DMS79 treated with DMSO at 0.1 percent for 48 hours (cell line): ENCODE results near the gene DOK6.

ENCODE experiments used
- DNase-seq: peaks from one replicate; lab custom pipeline; 2025; lab: John Stamatoyannopoulos, UW

DOK6 gene

DNA sequence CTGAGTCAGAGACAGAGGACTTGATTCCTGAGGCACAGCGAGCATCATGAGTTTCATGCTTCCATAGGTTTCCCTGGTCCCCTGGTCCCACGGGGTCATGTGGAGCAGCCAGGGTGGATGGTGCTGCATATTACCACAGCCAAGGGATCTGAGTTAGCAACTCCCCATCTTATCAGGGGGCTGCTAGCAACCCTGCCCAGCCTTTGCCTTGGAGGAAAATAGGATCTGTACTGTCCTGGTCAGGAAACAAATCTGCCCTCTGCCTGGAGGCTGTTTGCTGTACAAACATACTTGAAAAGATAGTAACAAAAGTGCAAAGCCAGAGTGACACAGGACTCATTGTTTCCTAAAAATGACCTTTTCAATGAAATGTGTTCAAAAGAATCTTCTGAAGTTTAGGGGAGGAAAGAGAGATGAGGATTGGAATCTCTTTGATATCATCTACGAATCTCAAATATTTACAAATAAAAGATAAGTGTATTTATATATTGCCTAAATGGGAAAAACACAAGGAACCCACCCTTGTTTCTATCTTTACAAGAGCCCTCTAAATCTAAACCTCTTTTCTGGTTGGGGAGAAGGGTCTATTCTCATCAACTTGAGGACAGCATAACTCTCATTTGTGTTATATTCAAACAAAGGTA is 352.2 kb downstream of the DOK6 start:
- no peak for DNase-seq

DNA sequence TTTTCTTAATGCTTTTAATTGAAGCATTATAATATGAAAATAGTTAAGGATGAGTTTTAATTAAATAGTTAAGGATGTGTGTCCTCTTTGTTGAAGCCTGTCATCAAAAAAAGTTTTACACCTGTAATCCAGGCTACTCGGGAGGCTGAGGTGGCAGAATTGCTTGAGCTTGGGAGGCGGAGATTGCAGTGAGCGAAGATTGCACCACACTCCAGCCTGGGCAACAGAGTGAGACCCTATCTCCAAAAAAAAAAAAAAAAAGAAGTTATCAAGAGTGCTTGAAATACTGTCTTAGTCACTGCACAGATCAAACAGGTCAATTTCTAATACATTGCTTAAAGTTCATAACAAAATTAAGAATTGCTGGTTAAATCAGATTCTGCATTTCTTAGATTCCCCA is 353.4 kb downstream of the DOK6 start:
- DNase-seq, result no peak

DNA sequence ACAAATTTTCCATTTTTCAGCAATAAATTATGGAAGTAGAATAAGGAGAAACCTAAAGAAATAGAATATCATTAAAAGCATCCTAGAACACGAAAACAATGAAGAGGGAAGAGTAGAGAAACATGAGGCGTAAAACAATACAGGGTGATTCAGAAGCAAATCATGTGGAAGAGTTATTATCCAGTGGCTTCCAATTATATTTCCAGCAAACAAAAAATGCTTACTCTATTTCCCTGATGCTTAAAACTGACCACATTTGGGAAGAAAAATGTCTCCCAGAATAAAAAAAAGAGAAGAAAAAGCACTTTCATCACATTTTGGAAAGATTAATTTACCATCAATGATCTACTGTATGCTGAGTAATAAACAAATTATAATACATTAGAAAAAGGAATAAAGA is 354.4 kb downstream of the DOK6 start:
- DNase-seq, result no peak

DNA sequence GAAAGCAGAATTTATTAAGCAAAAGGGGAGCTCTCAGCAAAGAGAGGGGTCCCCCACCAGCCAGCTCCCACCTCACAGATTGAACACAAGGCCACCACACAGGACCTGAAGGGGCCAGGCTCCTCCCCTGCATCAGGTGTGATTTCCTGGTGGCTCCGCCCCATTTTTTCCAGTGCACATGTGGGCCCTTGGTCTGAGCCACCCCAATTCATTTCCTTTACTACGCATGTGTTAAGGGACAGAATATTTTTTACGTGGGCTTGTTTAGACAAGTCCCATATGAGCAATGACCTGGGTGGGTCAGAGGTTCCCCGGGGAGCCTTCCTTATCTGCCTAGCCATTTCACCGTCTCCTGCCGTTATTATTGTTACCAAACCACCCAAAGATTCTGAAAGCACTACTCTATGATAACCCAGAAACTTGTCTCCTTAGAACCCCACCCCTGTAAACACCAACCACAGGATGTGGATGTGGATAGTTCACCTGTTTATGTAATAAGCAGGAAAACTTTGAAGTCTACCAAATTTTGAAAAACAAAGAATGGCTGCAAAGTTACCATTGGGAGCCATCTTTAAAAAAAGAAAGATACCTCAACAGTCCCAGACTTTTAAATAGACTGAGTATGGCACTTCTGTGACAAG is 355.3 kb downstream of the DOK6 start:
- DNase-seq, result no peak

DNA sequence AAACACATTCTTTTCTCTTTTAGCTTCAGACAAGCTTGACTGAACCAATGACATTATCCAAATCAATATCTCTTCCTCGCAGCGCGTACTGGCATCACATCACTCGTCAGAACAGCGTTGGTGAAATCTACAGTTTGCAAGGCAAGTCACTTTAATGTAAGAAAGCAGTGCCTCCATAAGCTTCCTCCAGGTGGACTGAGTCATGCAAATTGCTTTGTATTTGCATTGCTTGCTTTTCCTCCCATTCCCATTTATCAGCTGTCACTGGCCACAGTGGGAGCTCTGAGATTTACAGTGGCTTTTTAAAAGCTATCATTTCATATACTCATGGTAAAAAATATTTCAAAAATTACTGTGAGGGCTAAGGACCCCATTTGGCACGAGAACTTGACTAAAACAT is 357.0 kb downstream of the DOK6 start:
- DNase-seq, result no peak

DNA sequence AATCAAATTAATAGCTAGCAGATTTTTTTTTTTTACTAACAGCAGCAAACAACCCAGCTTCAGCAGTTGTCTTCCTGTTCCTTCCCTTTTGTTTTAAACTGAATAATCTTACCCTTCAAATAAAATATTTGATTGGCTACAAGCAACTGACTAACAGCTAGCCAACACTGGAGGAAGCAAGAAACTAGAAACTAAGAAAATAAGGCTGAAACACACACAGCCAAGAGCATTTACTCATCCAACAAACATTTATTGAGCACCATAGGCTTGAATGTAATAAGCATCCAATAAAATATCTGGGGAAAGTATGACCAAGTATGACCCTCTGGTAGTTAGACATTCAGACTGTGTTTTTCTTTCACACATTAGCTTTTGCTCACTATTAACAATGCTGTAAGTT is 357.8 kb downstream of the DOK6 start:
- no peak for DNase-seq

DNA sequence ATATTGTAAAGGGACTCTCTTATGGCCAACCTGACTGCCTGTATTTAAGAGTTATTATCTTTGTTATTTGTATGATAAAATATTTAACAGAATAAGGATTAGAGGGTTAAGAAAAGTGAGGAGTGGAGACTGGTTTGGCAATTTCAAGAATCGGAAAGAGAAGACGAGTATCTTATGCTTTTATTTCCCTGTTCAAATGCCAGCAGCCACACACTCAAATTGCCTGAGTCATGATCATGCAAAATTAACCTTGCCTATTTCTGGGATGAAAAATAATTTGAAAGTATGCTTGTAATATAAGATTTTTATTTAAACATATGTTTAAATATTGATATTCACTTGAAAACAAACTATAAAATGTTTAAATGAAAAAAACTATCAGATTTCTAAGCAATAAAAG is 358.4 kb downstream of the DOK6 start:
- no peak for DNase-seq

DNA sequence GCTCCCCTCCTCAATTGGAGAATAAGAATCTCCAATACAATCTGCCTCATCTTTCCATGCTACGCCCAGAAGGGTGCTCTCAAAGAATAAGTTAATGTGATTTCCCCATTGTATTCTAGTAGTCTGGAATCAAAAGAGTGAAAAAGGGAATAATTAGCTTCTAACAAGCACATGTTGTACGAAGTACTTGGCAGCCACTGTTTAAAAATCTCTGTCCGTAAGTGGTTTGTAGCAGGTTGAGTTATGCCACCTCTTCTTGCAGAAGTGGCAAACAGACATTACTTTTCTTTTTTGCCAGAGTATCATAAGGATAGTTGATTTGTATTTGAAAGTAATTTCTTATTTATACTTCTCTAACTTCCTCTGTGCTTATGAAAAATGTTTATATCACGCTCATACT is 362.3 kb downstream of the DOK6 start:
- DNase-seq, result no peak

DNA sequence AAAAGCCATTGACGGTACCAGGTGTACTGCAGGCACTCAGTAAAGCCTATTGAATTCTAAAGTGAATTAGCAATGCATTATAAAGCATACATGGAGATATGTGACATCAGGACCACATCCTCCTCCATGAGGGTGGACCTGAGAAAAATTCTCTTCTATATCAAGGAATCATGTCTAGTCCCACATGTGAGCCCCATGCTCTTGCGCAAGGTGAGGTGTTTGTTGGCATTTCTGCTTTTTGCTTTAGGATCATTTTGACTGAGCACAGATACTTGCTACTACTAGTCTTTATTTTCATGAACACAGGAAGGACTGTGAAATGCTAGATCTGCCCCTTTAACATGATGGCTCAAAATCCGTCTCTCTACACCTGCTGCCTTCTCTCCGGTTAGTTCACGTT is 363.1 kb downstream of the DOK6 start:
- DNase-seq, result no peak

DNA sequence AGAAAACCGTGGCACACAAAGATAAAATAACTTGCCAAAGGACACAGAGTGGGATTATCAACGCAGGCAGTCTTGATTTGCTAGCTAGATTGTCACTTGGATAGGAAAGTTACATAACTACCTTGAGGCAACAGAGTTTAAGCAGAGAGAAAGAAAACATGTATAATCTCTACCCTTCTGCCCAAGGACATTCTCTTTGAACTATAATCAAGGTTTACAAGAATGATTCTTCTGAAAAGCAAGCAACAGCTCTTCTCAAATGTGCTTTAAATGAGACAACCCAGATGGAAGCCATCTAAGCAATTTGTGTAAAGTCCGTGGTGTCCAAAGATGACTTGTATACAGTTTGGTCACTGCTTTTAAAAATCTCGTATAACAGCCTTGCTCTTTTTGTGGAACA is 369.6 kb downstream of the DOK6 start:
- DNase-seq, result no peak

DNA sequence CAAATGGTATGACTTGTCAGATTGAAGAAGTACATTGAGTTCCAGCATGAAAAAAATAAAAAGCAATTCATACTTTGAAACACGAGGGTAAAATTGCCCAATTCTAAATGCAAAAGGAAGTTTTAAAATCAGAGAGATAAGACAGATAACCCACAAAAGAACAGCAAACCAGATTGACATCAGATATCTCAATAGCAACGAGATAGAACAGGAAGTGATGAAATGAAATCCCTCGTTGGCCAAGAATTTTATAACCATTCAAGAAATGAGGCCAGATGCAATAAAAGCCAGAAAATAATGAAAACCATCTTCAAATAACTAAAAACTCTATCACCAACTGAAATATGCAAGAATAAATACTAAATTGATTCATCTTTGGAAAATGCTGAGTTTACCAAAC is 374.1 kb downstream of the DOK6 start:
- no peak for DNase-seq

DNA sequence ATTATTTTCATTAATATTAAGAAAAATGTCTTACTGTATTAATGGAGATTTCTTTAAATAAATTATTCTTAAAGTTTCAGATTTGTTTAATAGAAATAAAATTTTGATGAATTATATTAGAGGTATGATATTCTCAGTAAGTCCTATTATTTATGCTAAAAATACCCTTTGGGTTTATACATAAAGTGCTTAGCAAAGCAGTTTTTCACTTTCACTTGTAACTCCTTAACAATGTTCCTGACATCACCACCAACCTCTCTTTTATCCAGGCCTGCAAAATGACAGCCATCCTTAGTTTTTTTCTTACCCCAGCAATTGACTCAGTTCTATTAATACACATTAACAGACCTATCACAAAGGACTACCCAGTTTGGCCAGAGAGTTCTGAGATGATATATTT is 376.6 kb downstream of the DOK6 start:
- DNase-seq, result no peak

DNA sequence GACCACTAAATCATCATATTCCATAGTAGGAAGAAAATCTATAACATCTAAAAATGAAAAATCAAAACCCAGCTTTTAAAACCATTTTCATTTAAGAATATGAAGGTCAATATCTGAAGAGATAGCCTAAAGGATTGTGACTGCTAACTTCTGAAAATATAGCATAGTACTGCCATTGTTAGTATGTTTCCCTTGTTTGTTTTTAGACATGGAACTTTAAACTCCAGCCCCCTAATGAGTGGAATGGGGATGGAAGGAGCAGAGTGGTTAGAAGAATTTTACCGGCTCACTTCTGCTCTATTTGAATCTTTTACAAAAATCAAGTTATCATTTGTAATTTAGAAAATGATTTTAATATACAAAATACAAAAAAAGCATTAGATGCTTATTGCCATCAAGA is 378.0 kb downstream of the DOK6 start:
- DNase-seq, result no peak

DNA sequence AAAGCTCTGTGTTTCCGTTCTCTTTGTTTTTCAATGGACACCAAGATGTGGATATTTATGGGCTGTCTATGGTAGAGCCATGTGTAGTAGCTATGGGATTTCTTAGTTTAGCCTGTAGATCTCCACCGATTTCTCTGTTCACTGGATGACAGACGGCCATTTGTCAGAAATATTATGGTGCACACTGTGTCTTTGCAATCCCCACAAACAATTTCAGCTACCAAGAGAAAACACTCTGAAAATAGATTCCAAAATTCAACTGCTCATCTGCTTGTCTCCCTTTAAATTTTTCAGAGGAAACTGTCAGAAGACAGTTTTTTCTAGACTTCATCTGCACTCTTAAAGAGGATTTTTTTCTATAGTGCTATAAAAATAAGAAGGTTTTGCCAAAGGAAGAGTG is 380.2 kb downstream of the DOK6 start:
- DNase-seq, result no peak

DNA sequence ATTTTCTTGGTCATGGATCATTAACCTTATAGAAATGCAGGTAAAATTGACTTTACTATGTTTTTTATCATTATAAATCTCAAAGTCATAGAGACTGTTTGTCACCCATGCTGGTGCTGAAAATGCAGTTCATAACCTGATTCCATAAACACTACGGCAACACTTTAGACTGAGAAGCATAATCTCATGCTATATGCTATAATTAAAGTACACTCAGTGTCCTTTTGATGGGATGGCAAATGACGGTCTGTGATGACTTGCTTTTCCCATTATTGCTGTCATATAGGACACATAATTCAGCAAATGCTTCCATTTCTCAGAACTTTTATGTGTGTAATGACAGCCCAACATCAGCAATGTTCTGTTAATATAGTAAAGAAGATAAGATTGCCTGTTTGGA is 384.1 kb downstream of the DOK6 start:
- DNase-seq, result no peak

DNA sequence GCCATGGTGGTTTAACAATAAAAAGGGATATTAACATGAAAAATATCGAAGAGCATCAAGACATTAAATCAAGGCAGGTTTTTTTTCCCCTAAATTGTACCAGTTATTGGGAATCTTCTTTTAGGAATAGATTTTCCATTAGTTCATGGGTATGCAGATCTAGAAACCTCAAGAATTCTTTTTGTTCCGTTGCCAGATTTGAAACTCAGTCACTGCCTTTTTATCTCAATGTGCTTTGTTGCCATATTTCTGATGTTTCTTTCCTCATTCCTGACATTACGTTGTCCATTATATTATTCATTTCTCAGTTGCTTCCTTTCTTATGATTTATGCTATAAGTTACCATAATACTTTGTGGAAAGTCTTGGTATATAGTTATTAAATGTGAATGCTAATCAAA is 384.8 kb downstream of the DOK6 start:
- DNase-seq, result no peak

DNA sequence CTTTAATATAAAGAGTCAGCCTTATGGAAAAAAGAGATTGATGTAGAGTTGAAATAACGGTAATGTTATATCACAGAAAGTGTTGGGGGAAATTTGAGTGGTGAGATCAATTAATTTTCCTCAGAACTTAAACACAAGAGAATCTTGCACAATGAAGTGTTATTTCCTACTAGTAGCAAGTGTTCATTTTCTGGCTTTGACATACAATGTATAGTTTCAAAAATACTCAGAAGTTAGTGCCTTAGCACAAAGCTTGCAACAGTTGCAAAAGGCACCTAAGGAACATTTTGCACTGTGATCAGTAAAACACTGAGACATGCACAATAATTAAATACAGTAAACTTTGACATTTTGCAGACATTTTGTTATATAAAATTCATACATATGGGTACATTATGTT is 385.7 kb downstream of the DOK6 start:
- DNase-seq, result no peak

DNA sequence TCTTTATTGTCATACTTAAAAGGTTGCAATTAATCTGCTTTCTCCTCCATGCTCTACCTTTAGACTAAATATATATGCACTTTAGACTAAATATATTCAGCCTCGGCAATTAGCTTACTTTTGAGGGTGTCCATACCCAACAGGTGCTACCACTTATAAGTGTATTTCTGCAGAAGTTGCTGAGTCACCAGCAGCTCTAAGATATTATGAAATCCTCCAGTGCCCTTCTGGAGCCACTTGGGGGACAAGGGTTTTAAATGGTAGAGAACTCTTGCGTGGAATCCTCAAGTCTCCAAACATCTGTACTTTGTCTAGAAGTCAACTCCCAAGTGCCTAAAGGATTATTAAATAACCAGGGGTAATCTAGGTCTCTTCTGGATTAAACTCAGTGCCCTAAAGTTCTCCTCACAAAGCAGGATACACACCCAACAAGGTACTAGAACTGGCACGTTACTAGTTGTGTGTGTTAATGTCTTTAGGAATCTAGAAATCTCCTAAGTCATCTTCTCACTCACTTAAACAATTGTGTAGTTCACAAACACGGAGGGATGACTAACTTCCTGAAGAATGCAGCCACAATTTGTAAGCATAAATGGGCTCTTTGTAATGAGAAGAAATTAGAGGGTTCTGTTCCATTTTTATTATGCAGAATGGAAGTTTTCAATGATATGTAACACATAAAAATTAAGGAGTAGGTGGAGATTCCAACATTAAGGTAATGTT is 387.3 kb downstream of the DOK6 start:
- DNase-seq, result no peak

DNA sequence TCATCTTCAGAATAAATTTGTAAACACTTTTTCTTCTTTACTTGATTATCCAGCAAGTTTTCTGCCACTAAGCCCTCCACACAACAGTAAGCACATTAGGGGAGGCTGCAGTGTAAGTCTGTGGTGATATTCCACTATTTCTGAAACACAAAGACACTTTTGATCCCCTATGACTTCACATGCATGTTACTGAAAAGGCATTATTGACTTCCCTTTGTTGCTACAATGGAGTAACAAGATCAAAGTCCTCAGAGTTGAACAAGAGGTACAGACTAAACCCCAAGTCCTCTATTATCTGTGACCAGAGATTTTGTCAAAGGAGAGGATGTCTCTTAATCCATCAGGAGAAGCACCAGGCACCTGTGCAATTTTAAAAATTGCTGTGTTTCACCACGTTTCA is 389.1 kb downstream of the DOK6 start:
- DNase-seq, result no peak

DNA sequence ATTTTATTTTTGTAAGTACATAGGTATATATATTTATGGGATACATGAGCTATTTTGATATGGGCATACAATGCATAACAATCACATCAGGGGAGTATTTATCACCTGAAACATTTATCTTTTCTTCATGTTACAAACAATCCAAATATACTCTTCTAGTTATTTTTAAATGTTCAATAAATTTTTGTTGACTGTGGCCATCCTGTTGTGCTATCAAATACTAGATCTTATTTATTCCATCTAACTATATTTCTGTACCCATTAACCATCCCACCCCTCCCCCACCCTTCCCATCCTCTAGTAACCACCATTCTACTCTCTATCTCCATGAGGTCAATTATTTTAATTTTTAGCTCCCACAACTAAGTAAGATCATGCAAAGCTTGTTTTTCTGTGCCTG is 390.0 kb downstream of the DOK6 start:
- no peak for DNase-seq

DNA sequence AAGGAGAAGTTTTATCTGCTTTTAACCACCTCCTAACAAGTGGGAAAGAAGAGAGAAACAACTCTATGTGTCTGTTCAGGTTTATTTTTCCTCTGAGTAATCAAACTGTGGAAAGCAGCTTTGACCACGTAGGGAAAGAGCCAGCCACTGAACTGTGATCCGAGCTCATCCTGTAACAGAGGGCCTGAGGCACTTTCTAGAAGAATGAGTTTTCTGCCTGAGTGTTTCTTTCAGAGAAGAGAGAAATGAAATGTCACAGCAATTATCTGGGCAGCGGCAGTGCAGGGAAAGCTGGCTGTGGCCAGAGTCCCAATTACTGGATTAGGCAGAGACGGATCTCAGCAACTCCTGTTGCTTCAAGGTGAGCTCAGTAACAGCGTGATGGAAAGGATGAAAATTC is 395.1 kb downstream of the DOK6 start:
- no peak for DNase-seq

DNA sequence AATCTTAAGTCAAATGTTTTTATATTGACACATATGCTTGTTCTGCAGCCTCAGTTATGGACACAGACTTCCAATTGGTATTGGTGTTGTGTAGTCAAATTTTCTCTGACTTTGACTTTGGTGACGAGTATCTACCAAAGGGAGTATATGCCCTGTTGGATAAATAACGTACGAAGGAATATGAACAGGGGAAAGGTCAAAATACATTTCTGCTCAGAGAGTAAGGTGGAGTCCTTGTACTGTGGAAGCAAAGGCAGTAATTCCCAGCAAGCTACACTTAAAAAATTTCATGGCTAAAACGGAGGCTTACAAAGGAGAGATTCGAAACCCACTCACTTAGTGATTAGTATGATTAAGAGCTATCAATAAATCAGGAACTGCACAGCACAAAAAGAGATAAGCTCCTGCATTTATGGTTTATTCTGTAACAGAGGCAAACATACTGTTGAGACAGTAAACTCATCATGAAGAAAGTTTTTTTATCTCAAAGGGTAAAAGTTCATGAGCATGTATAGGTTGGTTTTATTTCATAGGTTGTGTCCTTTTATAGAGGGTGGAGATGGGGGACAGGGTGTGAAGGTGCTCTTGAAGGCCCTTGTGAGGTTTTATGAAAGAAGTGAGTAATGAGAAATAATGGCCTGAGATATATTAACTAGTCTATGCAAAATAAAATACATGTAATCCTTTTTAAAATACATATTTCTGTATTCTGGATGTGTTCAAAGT is 404.3 kb downstream of the DOK6 start:
- no peak for DNase-seq

DNA sequence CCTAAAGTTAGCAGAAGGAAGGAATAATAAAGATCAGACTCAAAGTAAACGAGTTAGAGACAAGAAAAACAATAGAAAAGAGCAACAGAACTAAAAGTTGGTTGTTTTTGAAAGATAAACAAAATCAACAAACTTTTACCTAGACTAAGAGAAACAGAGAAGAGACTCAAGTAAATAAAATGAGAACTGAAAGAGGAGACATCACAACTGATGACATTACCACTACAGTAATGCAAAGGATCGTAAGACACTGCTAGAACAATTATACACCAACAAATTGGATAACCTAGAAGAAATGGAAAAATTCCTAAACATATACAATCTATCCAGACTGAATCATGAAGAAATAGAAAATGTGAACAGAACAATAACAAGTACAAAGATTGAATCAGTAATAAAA is 407.7 kb downstream of the DOK6 start:
- no peak for DNase-seq
